Measurements from ENCODE around the gene SPATA17.
"Not testable (repeated sequence)": the region's sequence is repeated elsewhere in the genome, so short reads cannot be mapped to it uniquely, and the experiment has no call there.

SPATA17 gene

GRCh38 chr1:217630711-217631591 is at the start of gene SPATA17, which contains the start of gene GPATCH2:
TSS of gene SPATA17 (plus strand) at chr1:217631344. CDS start at chr1:217631379, 35 bp downstream.
TSS of gene GPATCH2 (minus strand) at chr1:217631090. CDS start at chr1:217630971, 119 bp downstream.
- H3K9me3 Mint-ChIP-seq (ENCODE audit: low read depth): no peaks in the 10 kb centered on the region
- peak within 1 kb of the TSS; percentile 97 for H3K4me3 Mint-ChIP-seq
- H3K4me1 Mint-ChIP-seq (ENCODE audit: low read depth): peaks cover 46% of the 10 kb centered on the region
- no peaks in the 10 kb centered on the region for H3K36me3 Mint-ChIP-seq
- H3K27ac Mint-ChIP-seq: peak within 1 kb of the TSS; percentile 100
- H3K27me3 Mint-ChIP-seq: peaks cover 1% of the 10 kb centered on the region

GRCh38 chr1:217584286-217584811 is 46.8 kb upstream of the SPATA17 start:
- not testable (repeated sequence) for H3K4me1 Mint-ChIP-seq (ENCODE audit: low read depth); H3K4me3 Mint-ChIP-seq; H3K27ac Mint-ChIP-seq; H3K27me3 Mint-ChIP-seq; H3K9me3 Mint-ChIP-seq (ENCODE audit: low read depth)
- peaks cover 11% of the 10 kb centered on the region for H3K36me3 Mint-ChIP-seq

GRCh38 chr1:217585577-217585976 is 45.6 kb upstream of the SPATA17 start:
- H3K4me3 Mint-ChIP-seq: no peak overlapping the region
- peaks cover 16% of the 10 kb centered on the region for H3K36me3 Mint-ChIP-seq
- no peaks in the 10 kb centered on the region for H3K9me3 Mint-ChIP-seq (ENCODE audit: low read depth)
- H3K27me3 Mint-ChIP-seq: no peaks in the 10 kb centered on the region
- no peaks in the 10 kb centered on the region for H3K4me1 Mint-ChIP-seq (ENCODE audit: low read depth)
- no peak overlapping the region for H3K27ac Mint-ChIP-seq

GRCh38 chr1:217586586-217586985 is 44.6 kb upstream of the SPATA17 start:
- peaks cover 12% of the 10 kb centered on the region for H3K36me3 Mint-ChIP-seq
- H3K27me3 Mint-ChIP-seq: no peaks in the 10 kb centered on the region
- H3K9me3 Mint-ChIP-seq (ENCODE audit: low read depth): no peaks in the 10 kb centered on the region
- H3K4me1 Mint-ChIP-seq (ENCODE audit: low read depth): no peaks in the 10 kb centered on the region
- no peak overlapping the region for H3K4me3 Mint-ChIP-seq
- H3K27ac Mint-ChIP-seq: no peak overlapping the region

GRCh38 chr1:217590598-217590997 is 40.5 kb upstream of the SPATA17 start:
- no peaks in the 10 kb centered on the region for H3K27me3 Mint-ChIP-seq
- H3K27ac Mint-ChIP-seq: no peak overlapping the region
- peaks cover 11% of the 10 kb centered on the region for H3K36me3 Mint-ChIP-seq
- H3K4me3 Mint-ChIP-seq: no peak overlapping the region
- H3K4me1 Mint-ChIP-seq (ENCODE audit: low read depth): no peaks in the 10 kb centered on the region
- H3K9me3 Mint-ChIP-seq (ENCODE audit: low read depth): no peaks in the 10 kb centered on the region

- Mint-ChIP-seq H3K36me3 (peaks cover 18% of the 10 kb centered on the region), H3K27me3 (no peaks in the 10 kb centered on the region), H3K27ac (no peak overlapping the region), H3K4me3 (no peak overlapping the region), H3K9me3 (ENCODE audit: low read depth) (no peaks in the 10 kb centered on the region), H3K4me1 (ENCODE audit: low read depth) (no peaks in the 10 kb centered on the region)
Observed at GRCh38 chr1:217599154-217599553, 32.0 kb upstream of the SPATA17 start.

GRCh38 chr1:217602380-217602779 is 28.8 kb upstream of the SPATA17 start:
- H3K9me3 Mint-ChIP-seq (ENCODE audit: low read depth): no peaks in the 10 kb centered on the region
- H3K36me3 Mint-ChIP-seq: peaks cover 17% of the 10 kb centered on the region
- H3K4me1 Mint-ChIP-seq (ENCODE audit: low read depth): no peaks in the 10 kb centered on the region
- no peak overlapping the region for H3K27ac Mint-ChIP-seq
- no peak overlapping the region for H3K4me3 Mint-ChIP-seq
- H3K27me3 Mint-ChIP-seq: no peaks in the 10 kb centered on the region

- Mint-ChIP-seq H3K4me3 (no peak overlapping the region), H3K36me3 (peaks cover 16% of the 10 kb centered on the region)
Observed at GRCh38 chr1:217605390-217605789, 25.8 kb upstream of the SPATA17 start.

GRCh38 chr1:217614200-217614712 is 16.9 kb upstream of the SPATA17 start:
- peaks cover 27% of the 10 kb centered on the region for H3K36me3 Mint-ChIP-seq
- peaks cover 11% of the 10 kb centered on the region for H3K4me1 Mint-ChIP-seq (ENCODE audit: low read depth)
- H3K27me3 Mint-ChIP-seq: no peaks in the 10 kb centered on the region
- no peak overlapping the region for H3K4me3 Mint-ChIP-seq
- no peak overlapping the region for H3K27ac Mint-ChIP-seq
- no peaks in the 10 kb centered on the region for H3K9me3 Mint-ChIP-seq (ENCODE audit: low read depth)

More at GRCh38 chr1:217605390-217605789, 25.8 kb upstream of the SPATA17 start:
- no peaks in the 10 kb centered on the region for H3K9me3 Mint-ChIP-seq (ENCODE audit: low read depth)
- no peaks in the 10 kb centered on the region for H3K4me1 Mint-ChIP-seq (ENCODE audit: low read depth)
- no peak overlapping the region for H3K27ac Mint-ChIP-seq
- H3K27me3 Mint-ChIP-seq: no peaks in the 10 kb centered on the region

- no peak overlapping the region for H3K27ac Mint-ChIP-seq
- no peak overlapping the region for H3K4me3 Mint-ChIP-seq
- H3K27me3 Mint-ChIP-seq: no peaks in the 10 kb centered on the region
- H3K36me3 Mint-ChIP-seq: peaks cover 33% of the 10 kb centered on the region
- H3K4me1 Mint-ChIP-seq (ENCODE audit: low read depth): peaks cover 35% of the 10 kb centered on the region
- no peaks in the 10 kb centered on the region for H3K9me3 Mint-ChIP-seq (ENCODE audit: low read depth)
Observed at GRCh38 chr1:217617126-217617525, 14.0 kb upstream of the SPATA17 start.

- Mint-ChIP-seq H3K27ac (no peak overlapping the region), H3K9me3 (ENCODE audit: low read depth) (no peaks in the 10 kb centered on the region), H3K4me3 (no peak overlapping the region), H3K27me3 (no peaks in the 10 kb centered on the region), H3K4me1 (ENCODE audit: low read depth) (peaks cover 43% of the 10 kb centered on the region), H3K36me3 (peaks cover 28% of the 10 kb centered on the region)
Observed at GRCh38 chr1:217620814-217621213, 10.3 kb upstream of the SPATA17 start.

GRCh38 chr1:217622042-217622441 is 9.1 kb upstream of the SPATA17 start:
- no peaks in the 10 kb centered on the region for H3K27me3 Mint-ChIP-seq
- no peak overlapping the region for H3K4me3 Mint-ChIP-seq
- peaks cover 52% of the 10 kb centered on the region for H3K4me1 Mint-ChIP-seq (ENCODE audit: low read depth)
- peaks cover 21% of the 10 kb centered on the region for H3K36me3 Mint-ChIP-seq
- no peaks in the 10 kb centered on the region for H3K9me3 Mint-ChIP-seq (ENCODE audit: low read depth)
- no peak overlapping the region for H3K27ac Mint-ChIP-seq

GRCh38 chr1:217626321-217626720 is 4.8 kb upstream of the SPATA17 start:
- H3K27me3 Mint-ChIP-seq: no peaks in the 10 kb centered on the region
- H3K9me3 Mint-ChIP-seq (ENCODE audit: low read depth): no peaks in the 10 kb centered on the region
- no peak overlapping the region for H3K27ac Mint-ChIP-seq
- peaks cover 64% of the 10 kb centered on the region for H3K4me1 Mint-ChIP-seq (ENCODE audit: low read depth)
- H3K4me3 Mint-ChIP-seq: peak overlapping the region; percentile 47
- H3K36me3 Mint-ChIP-seq: peaks cover 2% of the 10 kb centered on the region

- Mint-ChIP-seq H3K27me3 (no peaks in the 10 kb centered on the region), H3K4me3 (no peak overlapping the region), H3K36me3 (peaks cover 2% of the 10 kb centered on the region), H3K4me1 (ENCODE audit: low read depth) (peaks cover 59% of the 10 kb centered on the region), H3K9me3 (ENCODE audit: low read depth) (no peaks in the 10 kb centered on the region), H3K27ac (no peak overlapping the region)
Observed at GRCh38 chr1:217627431-217627830, 3.7 kb upstream of the SPATA17 start.

- Mint-ChIP-seq H3K36me3 (peaks cover 2% of the 10 kb centered on the region), H3K27me3 (peaks cover 20% of the 10 kb centered on the region), H3K4me3 (no peak overlapping the region), H3K27ac (no peak overlapping the region), H3K9me3 (ENCODE audit: low read depth) (peaks cover 6% of the 10 kb centered on the region), H3K4me1 (ENCODE audit: low read depth) (no peaks in the 10 kb centered on the region)
Observed at GRCh38 chr1:217642455-217642854, 11.3 kb downstream of the SPATA17 start.
